ENCODE measurements around the gene TMEM69.
"Not testable (repeated sequence)": the region's sequence is repeated elsewhere in the genome, so short reads cannot be mapped to it uniquely, and the experiment has no call there.

Gene TMEM69, protein sequence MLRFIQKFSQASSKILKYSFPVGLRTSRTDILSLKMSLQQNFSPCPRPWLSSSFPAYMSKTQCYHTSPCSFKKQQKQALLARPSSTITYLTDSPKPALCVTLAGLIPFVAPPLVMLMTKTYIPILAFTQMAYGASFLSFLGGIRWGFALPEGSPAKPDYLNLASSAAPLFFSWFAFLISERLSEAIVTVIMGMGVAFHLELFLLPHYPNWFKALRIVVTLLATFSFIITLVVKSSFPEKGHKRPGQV

DNA sequence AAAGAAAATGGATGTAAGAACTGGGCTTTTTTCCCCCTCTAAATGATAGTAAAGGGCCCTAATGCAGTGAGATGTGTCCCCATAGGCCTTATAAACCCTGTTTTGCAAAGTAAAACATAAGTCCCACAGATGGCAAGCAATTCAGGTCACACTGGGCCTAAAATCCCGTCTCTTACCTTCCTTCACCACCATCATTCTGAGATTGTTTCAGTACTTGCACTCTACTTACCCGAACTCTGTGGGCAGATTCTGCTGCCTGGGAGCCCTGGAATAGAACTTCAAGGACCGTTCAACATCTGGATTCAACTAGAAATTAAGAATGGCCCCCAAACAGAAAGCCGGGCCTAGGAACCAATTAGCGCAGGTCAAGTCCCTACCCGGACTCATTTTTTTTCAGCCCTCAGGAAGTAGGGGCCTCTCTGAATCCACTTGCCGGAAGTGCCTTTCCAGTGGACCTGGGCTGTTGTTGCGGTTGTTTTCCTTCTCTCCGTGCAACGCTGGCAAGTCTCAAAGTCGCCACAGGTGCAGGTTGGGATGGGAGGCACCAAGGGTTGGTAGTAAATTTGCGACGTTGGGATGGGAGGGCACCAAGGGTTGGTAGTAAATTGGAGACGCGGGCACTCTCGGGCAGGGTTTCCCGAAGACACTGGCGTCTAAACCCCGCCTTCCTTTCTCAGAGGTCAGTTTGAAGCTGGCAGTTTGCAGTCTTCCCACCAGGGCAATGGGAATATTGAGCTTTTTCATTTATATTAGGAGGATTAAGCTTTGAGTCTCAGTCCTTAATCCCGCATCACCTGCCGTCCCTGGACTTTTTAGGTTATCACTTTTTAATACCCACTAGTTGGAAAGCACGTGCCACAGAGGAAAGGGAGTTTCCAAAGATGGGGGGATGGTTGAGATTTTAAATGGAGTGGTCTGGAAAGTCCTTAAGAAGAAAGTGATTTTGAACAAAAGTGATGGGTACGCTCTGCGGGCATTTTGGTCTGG, at the start of gene TMEM69:
TMEM69 (plus strand) TSS at position 428 of the 987 bp plus-strand sequence. CDS start 2,888 bp downstream, outside the sequence.
- DNase-seq = peak in 55 of 56 donors; percentile 4 to 88 (median 69)

DNA sequence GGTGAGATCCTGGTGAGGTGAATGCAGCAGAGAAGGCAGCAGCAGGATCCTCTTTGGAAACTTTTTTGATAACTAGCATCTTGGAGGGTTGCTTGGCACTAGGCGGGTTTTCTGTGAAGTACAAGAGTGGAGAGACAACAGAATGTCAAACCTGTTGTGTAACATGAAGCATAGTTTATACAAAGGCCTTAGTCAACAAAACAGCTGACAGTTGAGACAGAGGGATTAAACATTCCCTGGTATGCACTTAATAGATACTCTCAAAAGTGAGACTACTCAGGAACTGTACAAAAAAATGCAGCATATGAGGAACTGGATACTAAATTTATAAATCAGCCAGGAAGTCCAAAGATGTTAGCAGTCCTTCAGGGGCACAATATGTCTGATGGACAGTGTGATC, 47.7 kb upstream of the TMEM69 start:
- no peak for DNase-seq

DNA sequence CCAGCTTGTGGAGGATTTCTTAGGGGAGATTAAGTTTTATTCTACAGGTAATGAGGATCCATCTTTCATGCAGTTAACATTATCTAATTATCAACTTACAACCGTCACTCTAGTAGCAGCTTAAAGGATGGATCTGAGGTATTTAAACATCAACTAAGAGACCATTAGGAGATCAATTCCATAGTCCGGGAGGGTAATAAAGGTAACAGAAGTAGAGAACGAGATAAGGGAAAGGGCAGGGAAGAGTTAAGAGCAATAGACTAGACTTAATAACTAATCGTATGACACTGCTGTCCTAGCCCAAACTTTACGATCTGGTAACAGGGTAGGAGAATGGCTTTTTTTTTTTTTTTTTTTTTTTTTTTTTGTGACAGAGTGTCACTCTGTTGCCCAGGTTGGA, 44.7 kb upstream of the TMEM69 start:
- no peak for DNase-seq

DNA sequence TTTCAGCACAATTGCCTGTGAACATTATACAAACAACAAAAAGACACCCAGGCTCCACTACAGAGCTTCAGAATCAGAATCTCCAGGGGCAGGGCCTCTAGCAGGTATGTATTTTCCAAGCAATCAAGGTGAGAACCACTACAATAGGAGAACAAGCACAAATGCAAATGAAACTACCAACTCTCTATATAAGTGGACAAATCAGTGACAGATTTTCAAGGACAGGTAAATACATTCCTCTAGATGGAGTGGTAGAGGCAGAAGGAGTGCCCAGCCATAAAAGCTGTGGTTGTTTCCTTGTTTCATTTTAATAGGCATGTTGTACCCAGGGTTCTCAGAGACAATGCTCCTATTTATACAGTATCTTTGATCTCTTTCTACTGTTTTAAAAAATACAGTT, 44.0 kb upstream of the TMEM69 start:
- no peak for DNase-seq

DNA sequence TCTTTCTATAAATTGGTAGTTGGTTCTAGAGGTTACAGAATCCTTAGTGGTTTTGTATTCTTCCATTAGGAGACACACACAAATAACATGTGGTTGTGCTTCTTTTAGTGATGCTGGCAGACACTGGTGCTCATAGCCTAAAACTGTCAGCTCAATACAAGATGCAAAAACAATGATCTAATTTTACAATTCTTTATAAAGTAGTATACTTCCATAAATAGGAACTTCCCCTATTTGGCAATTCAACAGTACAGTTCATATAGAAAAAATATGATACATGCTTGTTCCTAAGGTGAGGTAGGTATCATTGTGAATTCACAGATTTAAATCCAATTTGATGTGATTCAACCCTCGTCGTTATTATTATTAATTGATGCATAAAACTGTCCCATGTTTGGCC, 43.3 kb upstream of the TMEM69 start:
- no peak for DNase-seq

DNA sequence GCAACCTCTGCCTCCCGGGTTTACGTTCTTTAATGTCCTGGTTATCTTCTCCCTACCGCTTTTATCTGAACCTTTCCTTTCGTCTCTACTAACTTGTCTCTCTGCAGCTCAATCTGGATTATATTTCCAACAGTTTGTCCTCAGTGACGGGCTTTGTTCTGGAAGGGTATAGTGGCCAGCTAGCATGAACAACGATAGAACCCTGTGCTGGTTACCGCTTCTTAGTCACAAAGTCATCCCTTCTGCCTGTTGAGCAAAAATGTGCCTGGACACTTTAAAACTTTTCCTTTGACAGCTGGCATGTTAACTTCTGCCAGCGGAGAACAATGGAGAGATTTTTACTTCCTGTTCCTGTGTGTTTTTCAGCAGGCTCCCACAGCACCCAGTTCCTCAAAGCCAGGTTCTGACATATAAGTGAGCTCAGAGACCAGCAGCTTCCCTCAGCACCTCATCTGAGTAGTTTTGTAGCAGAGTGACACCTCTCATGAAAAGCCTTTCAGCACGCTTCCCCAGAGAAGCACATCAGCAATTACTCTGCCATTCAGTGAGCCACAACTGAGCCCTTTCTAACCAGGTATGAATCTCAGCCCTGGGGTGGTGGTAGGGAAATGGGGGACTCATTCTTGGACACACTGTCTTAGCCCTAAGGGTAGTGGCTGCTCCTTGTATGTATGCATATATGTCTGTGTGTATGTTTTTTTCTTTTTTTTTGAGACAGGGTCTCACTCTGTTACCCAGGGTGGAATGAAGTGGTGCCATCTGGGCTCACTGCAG, 40.5 kb upstream of the TMEM69 start:
- no peak for DNase-seq

DNA sequence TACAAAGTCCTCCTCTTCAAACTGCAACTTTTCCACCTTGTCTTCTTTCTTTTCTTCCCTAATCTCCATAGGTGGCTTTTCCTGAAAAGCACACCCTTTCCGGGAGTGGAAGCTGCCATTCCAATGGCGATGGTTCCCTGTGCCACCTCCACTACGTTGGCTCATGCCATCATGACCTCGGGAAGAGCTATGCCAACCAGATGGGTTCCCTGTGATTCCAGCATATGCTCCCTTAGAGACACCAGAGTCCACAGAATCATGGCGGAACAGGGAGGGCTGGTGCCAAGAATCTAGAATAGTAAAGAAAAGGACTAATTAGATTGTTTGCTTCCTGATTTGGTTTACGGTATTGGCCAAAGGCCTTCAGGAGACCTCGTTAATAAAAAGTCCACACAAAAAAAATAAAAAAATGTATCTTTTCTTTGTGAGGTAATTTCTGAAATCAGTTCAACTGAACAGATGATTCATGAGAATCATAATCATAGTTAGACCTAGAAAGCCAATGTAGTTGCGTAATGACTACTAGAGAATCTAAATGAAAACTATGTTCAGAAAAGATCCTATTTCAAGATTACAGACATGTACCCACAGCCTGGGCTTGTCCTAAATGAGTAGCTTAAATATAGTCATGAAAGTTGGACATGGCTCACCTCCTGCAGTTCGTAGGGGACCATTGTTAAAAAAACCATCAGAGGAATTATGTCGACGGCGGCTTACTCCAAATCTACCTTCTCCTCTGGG, 33.3 kb upstream of the TMEM69 start:
- DNase-seq = no peak

DNA sequence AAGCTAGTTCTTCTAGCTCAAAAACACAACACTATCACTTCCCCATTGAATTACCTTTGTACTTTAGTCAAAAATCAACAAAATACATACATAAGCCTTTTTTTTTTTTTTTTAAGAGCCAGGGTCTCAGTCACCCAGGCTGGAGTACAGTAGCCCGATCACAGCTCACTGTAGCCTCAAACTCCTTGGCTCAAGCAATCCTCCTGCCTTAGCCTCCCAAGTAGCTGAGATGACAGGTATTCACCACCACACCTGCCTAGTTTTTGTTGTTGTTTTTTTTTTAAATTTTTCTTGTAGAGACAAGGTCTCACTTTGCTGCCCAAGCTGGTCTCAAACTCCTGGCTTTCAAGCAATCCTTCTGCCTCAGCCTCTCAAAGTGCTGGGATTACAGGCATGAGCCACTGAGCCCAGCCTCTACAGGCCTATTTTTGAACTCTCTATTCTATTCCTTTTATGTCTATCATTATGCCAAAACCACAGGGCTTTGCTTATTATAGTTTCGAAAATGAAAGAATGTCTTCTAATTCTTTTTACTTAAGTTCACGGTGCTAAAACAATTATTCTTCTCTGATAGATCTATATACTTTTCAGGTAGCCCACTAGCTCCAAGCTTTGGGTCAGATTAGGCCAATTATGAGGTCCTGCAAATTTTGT, 31.3 kb upstream of the TMEM69 start:
- DNase-seq = no peak

DNA sequence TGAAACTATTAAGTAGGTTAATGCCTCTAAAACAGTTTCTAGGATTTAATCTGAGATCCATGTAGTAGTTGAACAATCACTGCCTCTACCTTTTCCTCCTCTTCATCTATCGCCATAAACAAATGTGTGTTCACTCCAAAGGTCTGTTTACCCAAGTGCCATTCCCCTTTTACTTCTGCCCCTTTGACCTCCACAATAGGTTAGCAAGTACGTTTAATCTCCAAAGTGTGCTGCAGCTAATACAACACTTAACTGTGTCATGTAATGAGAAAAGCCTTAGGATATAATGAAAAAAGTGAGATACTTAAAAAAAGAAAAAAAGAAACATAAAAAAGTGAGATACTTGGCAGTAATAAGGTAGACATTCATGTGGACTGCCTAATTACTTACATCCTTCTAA, 29.8 kb upstream of the TMEM69 start:
- no peak for DNase-seq

DNA sequence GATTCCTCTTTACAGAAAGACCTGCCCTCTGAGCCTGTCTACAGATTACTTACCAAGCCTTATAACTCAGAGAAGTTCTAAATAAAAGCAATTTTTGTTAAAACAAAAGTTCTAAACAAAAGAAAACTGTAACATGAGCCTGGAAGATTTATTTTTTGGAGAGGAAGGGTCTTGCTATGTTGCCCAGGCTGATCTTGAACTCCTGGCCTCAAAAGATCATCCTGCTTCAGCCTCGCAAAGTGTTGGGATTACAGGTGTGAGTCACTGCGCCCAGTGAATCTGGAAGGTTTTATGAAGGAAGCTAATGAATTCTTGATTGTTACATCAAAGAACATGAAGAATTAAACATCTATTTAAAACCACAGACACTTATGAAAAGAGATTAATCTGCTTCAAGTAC, 28.8 kb upstream of the TMEM69 start:
- no peak for DNase-seq

DNA sequence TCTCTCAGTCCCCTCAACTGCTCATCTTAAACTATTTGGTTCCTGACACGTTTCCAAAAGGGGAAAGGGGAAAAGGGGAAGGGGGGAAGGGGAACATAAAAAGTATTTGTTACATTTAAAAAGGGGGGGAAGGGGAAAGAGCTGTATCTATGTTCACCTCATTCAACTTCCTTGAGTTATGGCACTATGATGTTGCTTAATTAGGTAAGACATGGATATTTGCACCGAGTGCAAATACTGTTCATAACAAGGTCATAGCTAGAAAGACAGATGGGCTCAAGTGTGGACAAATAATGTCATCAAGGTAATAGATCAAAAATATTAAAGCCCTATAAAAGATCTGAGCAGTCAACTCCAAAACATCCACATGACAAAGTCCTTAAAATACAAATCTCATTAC, 27.6 kb upstream of the TMEM69 start:
- DNase-seq = no peak

DNA sequence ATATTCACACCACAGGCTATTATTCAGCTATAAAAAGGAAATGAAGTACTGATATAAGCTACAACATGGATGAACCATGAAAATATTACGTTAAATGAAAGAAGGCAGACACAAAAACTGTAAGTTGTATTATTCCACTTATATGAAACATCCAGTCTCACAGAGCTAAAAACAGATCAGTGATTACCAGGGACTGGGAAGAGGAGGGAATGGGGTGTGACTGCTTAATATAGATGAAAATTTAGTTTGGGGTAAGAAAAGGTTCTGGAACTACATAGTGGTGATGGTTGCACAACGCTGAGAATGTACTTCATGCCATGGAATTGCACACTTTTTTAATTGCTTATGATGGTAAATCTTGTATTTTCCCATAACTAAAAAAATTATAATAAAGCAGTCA, 21.1 kb upstream of the TMEM69 start:
- DNase-seq = no peak

DNA sequence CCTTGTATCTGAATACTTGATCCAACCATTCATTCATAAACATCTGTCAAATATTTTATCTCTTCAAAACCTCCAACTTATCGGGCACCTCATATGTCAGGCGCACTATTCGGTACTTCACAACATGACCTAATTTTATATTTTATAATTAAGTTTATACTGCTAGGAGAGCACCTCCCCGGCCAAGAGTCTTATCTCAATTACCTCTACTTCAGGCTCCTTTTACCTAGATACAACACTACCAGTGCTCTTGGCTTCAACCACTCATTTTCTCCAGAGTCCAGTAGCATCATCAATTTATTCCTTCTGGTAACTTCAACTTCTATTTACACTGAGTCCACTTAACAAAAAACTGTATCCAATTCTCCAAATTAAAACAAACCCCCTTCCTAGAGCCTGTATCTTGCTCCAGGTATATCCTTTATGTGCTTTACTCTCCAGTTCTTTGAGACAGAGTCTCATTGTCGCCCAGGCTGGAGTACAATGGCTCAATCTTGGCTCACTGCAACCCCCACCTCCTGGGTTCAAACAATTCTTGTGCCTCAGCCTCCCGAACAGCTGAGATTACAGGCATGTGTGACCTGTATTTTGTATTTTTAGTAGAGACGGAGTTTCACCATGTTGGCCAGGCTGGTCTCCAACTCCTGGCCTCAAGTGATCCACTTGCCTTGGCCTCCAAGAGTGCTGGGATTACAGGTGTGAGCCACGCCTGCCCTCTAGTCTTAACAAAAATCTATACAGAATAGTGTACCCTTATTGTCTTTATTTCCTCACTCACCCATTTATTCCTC, 20.5 kb upstream of the TMEM69 start:
- no peak for DNase-seq

DNA sequence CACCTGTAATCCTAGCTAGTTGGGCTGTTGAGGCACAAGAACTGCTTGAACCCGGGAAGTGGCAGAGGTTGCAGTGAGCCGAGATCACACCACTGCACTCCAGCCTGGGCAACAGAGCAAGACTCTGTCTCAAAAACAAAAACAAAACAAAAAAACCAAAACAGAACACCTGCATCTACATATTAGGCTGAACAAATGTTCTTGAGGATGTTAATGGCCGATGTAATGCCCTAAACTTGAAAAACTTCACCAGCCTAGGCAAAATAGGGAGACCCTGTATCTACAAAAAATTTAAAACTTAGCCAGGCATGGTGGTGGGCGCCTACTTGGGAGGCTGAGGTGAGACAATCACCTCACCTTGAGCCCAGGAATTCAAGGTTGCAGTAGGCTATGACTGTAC, 19.5 kb upstream of the TMEM69 start:
- no peak for DNase-seq

DNA sequence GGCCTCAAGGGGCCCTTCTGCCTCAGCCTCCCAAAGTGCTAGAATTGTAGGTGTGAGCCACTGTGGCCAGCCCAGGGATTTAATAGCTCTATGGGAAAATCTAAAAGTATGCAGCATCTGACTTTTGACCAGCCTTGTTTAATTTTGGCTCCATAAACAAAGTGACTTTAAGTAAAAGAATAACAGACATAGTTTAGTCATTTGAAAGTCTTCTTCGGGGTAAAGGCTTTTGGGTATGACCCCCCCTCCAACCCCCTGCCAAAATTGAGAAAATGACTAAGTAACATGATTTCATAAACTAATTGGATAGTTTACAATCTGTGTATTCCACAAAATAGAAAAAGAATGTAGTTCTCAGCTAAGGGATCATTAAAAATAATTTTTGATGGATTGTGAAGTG, 18.6 kb upstream of the TMEM69 start:
- no peak for DNase-seq

DNA sequence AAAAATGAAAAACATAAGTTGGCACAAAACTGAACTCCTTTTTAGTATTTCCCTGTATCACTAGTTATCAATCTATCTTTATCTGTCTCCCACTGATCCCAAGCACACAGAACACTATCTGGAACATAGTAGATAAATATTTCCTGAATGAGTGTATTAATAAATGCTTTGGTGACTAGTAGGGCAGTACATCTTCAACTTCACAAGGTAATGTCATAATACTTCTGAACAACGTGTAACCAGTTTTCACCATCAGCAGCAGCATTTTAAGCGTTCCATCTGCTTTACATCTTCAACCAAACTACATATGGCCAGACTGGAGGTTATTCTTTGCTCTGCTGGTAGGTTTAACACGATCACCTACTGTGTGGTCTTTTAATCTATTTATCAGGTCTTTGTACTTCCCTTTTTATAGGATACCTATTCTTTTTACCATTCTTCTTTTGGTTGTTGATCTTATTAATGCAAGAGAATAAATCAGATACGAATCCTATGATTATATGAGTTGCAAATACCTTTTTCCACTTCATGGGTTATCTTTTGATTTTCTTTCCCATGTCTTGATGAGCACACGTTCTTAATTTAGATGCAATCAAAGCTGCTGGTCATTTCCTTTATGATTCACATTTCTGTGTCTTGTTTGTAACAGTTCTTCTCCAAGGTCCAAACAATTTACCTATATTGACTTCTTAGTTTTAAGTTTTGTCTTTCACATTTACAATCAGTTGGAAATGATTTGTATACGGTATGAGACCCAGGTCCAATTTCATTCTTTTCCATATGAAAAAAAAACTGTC, 17.9 kb upstream of the TMEM69 start:
- no peak for DNase-seq

DNA sequence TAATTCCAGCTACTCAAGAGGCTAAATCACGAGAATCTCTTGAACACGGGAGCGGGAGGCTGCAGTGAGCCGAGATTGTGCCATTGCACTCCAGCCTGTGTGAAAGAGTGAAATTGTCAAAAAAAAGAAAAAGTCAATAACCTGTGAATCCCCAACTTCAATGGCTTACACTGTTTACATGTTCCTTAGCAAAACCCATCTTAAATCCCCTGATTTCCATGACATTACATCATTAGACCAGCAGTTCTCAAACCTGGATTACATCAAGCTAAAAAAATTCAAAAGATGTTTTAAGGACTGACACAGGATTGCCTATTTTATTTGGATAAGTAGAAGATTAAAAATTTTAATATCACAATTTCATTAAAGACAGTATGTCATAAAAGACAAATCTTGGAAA, 14.0 kb upstream of the TMEM69 start:
- no peak for DNase-seq

DNA sequence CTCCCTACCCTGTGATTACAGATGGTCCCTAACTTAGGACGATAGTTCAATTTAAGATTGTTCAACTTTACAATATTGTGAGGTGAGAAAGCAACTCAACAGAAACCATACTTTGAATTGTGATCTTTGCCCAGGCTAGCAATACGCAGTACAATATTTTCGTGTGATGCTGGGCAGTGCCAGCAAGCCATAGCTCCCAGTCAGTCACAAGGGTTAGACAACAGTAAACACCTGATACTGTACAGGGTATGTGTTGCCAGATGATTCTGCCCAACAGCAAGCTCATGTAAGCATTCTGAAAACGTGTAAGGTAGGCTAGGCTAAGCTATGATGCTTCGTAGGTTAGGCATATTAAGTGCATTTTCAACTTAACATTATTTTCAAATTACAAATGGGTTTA, 13.5 kb upstream of the TMEM69 start:
- DNase-seq = no peak

DNA sequence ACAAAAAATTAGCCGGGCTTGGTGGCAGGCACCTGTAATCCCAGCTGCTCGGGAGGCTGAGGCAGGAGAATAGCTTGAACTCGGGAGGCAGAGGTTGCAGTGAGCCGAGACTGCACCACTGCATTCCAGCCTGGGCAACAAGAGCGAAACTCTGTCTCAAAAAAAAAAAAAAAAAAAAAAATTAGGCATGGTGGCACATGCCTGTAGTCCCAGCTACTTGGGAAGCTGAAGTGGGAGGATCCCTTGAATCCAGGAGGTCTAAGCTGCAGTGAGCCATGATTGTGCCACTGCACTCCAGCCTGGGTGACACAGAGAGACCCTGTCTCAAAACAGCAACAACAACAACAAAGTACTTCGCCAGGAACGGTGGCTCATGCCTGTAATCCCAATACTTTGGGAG, 11.4 kb upstream of the TMEM69 start:
- DNase-seq = not testable (repeated sequence)

Data from nucleus accumbens (tissue), 56 donors.